ENCODE data around the gene CACNB2.

Gene CACNB2

GRCh38 chr10:18424200-18424599 lies 284.0 kb downstream of the CACNB2 start:
- DNase-seq (ENCODE audit: low read depth): no peak
- TF ChIP-seq MAX (IDR thresholded peaks at IDR 0.05; ENCODE audit: low read depth, low read length): no peak
- no peak for TF ChIP-seq MYC (IDR thresholded peaks at IDR 0.05; ENCODE audit: low read depth, low read length)
- no peak for TF ChIP-seq CTCF (IDR thresholded peaks at IDR 0.05; ENCODE audit: low read depth, low read length)
- no peak for TF ChIP-seq POLR2A (IDR thresholded peaks at IDR 0.05; ENCODE audit: extremely low read depth, insufficient read length)
- H3K4me3 ChIP-seq (ENCODE audit: low read depth, low read length): no peak overlapping the region

GRCh38 chr10:18429335-18429734 lies 289.1 kb downstream of the CACNB2 start:
- no peak for DNase-seq (ENCODE audit: low read depth)
- no peak for TF ChIP-seq POLR2A (IDR thresholded peaks at IDR 0.05; ENCODE audit: extremely low read depth, insufficient read length)
- no peak for TF ChIP-seq MAX (IDR thresholded peaks at IDR 0.05; ENCODE audit: low read depth, low read length)
- TF ChIP-seq CTCF (IDR thresholded peaks at IDR 0.05; ENCODE audit: low read depth, low read length): no peak
- no peak for TF ChIP-seq MYC (IDR thresholded peaks at IDR 0.05; ENCODE audit: low read depth, low read length)
- H3K4me3 ChIP-seq (ENCODE audit: low read depth, low read length): no peak overlapping the region

GRCh38 chr10:18436902-18437301 lies 296.7 kb downstream of the CACNB2 start:
- TF ChIP-seq MYC (IDR thresholded peaks at IDR 0.05; ENCODE audit: low read depth, low read length) (no peak), POLR2A (IDR thresholded peaks at IDR 0.05; ENCODE audit: extremely low read depth, insufficient read length) (no peak), MAX (IDR thresholded peaks at IDR 0.05; ENCODE audit: low read depth, low read length) (no peak), CTCF (IDR thresholded peaks at IDR 0.05; ENCODE audit: low read depth, low read length) (no peak)
- no peak for DNase-seq (ENCODE audit: low read depth)
- no peak overlapping the region for H3K4me3 ChIP-seq (ENCODE audit: low read depth, low read length)

GRCh38 chr10:18437486-18437885 lies 297.3 kb downstream of the CACNB2 start:
- H3K4me3 ChIP-seq (ENCODE audit: low read depth, low read length): no peak overlapping the region
- TF ChIP-seq POLR2A (IDR thresholded peaks at IDR 0.05; ENCODE audit: extremely low read depth, insufficient read length) (no peak), MAX (IDR thresholded peaks at IDR 0.05; ENCODE audit: low read depth, low read length) (no peak), CTCF (IDR thresholded peaks at IDR 0.05; ENCODE audit: low read depth, low read length) (no peak), MYC (IDR thresholded peaks at IDR 0.05; ENCODE audit: low read depth, low read length) (no peak)
- DNase-seq (ENCODE audit: low read depth): no peak

GRCh38 chr10:18438361-18439126 lies 298.3 kb downstream of the CACNB2 start:
- no peak for TF ChIP-seq CTCF (IDR thresholded peaks at IDR 0.05; ENCODE audit: low read depth, low read length)
- TF ChIP-seq MAX (IDR thresholded peaks at IDR 0.05; ENCODE audit: low read depth, low read length): no peak
- TF ChIP-seq MYC (IDR thresholded peaks at IDR 0.05; ENCODE audit: low read depth, low read length): no peak
- no peak for TF ChIP-seq POLR2A (IDR thresholded peaks at IDR 0.05; ENCODE audit: extremely low read depth, insufficient read length)
- no peak overlapping the region for H3K4me3 ChIP-seq (ENCODE audit: low read depth, low read length)
- DNase-seq (ENCODE audit: low read depth): no peak

All from NB4 (cell line).